H1 (cell line): Measurements from ENCODE around the gene GFAP.

Experiments
- CHD1 ChIP-seq: IDR thresholded peaks from 2 replicates; pipeline ENCODE4 v1.6.1; 2012; ENCODE audit warnings: low read depth, low read length, improper control_type of control experiment
- CREB1 ChIP-seq: IDR thresholded peaks from 2 replicates; pipeline ENCODE4 v1.6.1; 2012; ENCODE audit warnings: inconsistent platforms
- CTCF ChIP-seq, 3 experiments: IDR thresholded peaks; 1 replicate in 2 of 3; 2 replicates in 1 of 3; pipeline versions ENCODE4 v1.5.1 to v1.6.1; 2011; ENCODE audit warnings: low read length in 3 of 3, mild to moderate bottlenecking in 3 of 3, inconsistent platforms in 2 of 3, low read depth in 1 of 3, moderate library complexity in 1 of 3; ENCODE audit not compliant: insufficient read depth in 1 of 3; ENCODE audit errors: control extremely low read depth in 1 of 3
- MAFK ChIP-seq: IDR thresholded peaks from 2 replicates; pipeline ENCODE4 v1.6.1; 2012; ENCODE audit warnings: low read depth, mild to moderate bottlenecking, improper control_type of control experiment, low read length
- POU5F1 ChIP-seq: IDR thresholded peaks from 2 replicates; pipeline ENCODE4 v1.6.1; 2011; ENCODE audit warnings: low read depth, mild to moderate bottlenecking, low read length, moderate library complexity
- RNF2 ChIP-seq: fragments of 200-900, 300-1000 bp; sonication (generic); IDR thresholded peaks from 2 replicates; pipeline ENCODE4 v1.7.1; 2016; ENCODE audit warnings: borderline replicate concordance, low read depth, mild to moderate bottlenecking, antibody characterized with exemption, low read length; ENCODE audit not compliant: poor library complexity, severe bottlenecking; ENCODE audit errors: missing control alignments
- SUZ12 ChIP-seq: fragments of 200-600 bp; sonication (generic); IDR thresholded peaks from 2 replicates; pipeline ENCODE4 v1.6.1; 2012; ENCODE audit warnings: mild to moderate bottlenecking, inconsistent platforms, low read length, moderate library complexity, mixed read lengths
- ZNF274 ChIP-seq: IDR thresholded peaks from 2 replicates; pipeline ENCODE4 v1.7.0; 2012; ENCODE audit warnings: low read length, borderline replicate concordance; ENCODE audit errors: extremely low read depth

GRCh38 chr17:44854192-44854591 lies 61.1 kb downstream of the GFAP start:
- TF ChIP-seq CREB1 (no peak), CTCF (IDR thresholded peaks at IDR 0.05; ENCODE audit: control extremely low read depth in 1 of 3, insufficient read depth in 1 of 3, low read depth in 1 of 3, low read length in 3 of 3) (no peak), SUZ12 (no peak), POU5F1 (no peak), CHD1 (no peak), RNF2 (no peak), ZNF274 (no peak), MAFK (no peak)
